PC-3 (cell line): Measurements from ENCODE around the gene HOXC12.

Experiments
- EZH2 ChIP-seq: fragments of 300-600 bp; sonication (generic); IDR thresholded peaks from one replicate; pipeline ENCODE4 v1.6.1; 2017; ENCODE audit warnings: antibody characterized with exemption, mild to moderate bottlenecking, low read length; ENCODE audit not compliant: unreplicated experiment
- EZH2phosphoT487 ChIP-seq: fragments of 300-600 bp; sonication (generic); IDR thresholded peaks from 2 replicates; pipeline ENCODE4 v1.6.1; 2018; ENCODE audit warnings: mild to moderate bottlenecking, antibody characterized with exemption, low read length, borderline replicate concordance
- TF ChIP-seq, protein P1 (sequence below): fragments of 300-600 bp; sonication (generic); conservative IDR thresholded peaks from 2 replicates; pipeline ENCODE4 v1.5.1; 2017; ENCODE audit warnings: antibody characterized with exemption, low read depth, mild to moderate bottlenecking, low read length

DNA sequence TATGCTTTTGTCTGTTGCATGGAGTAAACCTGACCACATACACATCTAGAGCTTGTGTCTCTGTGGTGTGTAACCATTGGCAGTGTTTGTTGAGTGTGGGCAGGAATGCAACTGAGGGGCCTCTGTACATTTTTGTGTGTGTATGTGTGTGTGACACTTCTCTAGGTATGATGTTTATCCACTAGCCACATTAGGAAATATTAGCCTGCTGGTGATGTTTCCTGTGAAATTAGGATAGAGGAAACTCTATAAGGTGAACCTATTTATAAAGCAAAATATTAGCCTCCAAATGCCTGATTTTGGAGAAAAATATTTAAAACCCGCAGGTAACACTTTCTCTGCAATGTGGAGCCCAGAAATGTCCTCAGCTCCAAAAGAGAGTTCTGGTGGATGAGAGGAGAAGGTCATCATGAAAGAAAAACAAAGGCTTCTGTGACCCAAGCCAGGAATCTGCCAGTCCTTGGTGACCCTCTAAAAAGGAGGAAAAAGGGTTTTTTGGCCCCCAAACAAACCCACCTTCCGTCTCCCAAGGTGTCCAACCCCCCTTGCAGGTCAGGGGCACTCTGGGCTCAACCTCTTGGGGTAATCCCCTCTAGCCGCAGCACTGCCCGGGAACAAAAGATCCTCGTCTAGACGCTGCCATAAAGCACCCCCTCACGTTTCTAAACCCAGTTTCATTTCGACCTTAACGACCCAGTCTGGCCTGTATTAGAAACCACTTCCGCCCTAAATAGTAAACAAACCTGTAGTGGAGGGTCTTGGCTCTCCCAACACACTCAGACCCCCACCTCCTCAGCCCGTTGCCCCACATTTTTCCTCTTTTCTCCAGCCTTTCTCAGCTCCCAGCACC, 23.1 kb downstream of the HOXC12 start:
- TF ChIP-seq, protein P1, sequence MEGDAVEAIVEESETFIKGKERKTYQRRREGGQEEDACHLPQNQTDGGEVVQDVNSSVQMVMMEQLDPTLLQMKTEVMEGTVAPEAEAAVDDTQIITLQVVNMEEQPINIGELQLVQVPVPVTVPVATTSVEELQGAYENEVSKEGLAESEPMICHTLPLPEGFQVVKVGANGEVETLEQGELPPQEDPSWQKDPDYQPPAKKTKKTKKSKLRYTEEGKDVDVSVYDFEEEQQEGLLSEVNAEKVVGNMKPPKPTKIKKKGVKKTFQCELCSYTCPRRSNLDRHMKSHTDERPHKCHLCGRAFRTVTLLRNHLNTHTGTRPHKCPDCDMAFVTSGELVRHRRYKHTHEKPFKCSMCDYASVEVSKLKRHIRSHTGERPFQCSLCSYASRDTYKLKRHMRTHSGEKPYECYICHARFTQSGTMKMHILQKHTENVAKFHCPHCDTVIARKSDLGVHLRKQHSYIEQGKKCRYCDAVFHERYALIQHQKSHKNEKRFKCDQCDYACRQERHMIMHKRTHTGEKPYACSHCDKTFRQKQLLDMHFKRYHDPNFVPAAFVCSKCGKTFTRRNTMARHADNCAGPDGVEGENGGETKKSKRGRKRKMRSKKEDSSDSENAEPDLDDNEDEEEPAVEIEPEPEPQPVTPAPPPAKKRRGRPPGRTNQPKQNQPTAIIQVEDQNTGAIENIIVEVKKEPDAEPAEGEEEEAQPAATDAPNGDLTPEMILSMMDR: no peak
- TF ChIP-seq EZH2: no peak
- TF ChIP-seq EZH2phosphoT487: no peak
